A172 (cell line): ENCODE measurements around the gene RARA. TPM values are rescaled to one million over a fixed set of nuclear protein-coding genes. Genes with fewer than 3 reads are reported as not detected.
A peak's percentile ranks its signal among the peaks of the same experiment; 100 is the strongest.

Experiments used
- DNase-seq: peaks from one replicate; pipeline ENCODE4 v3.0.0-alpha.2; 2015; ENCODE audit warnings: low spot score
- total RNA-seq: library from RNA; depleted of rRNA; stranded (reverse); fragments of >200 nt; shearing (Covaris generic); gene quantifications from 2 replicates; pipeline ENCODE4 v1.2.3, GENCODE V29; 2014; rRNA removed

Gene RARA
- total RNA-seq = 13.7 and 33.2 TPM in 2 replicates

- no peak for DNase-seq
Observed at GRCh38 chr17:40309031-40309948, at the start of gene RARA. Gene RARA, plus strand, starts transcription at chr17:40309180. Its CDS starts 22,039 bp downstream, at chr17:40331219.

- DNase-seq = no peak
Observed at GRCh38 chr17:40259505-40259904, 49.5 kb upstream of the RARA start.

- no peak for DNase-seq
Observed at GRCh38 chr17:40260528-40260927, 48.5 kb upstream of the RARA start.

GRCh38 chr17:40264458-40265185 is 44.4 kb upstream of the RARA start:
- no peak for DNase-seq

- DNase-seq = no peak
Observed at GRCh38 chr17:40265337-40265736, 43.6 kb upstream of the RARA start.

GRCh38 chr17:40266882-40267281 is 42.1 kb upstream of the RARA start:
- no peak for DNase-seq

GRCh38 chr17:40268141-40268712 is 40.8 kb upstream of the RARA start:
- no peak for DNase-seq

- DNase-seq = no peak
Observed at GRCh38 chr17:40278414-40278813, 30.6 kb upstream of the RARA start.

- no peak for DNase-seq
Observed at GRCh38 chr17:40279402-40279801, 29.6 kb upstream of the RARA start.

- DNase-seq = peak; percentile 78
Observed at GRCh38 chr17:40281663-40282062, 27.3 kb upstream of the RARA start.

- DNase-seq = peak; percentile 98
Observed at GRCh38 chr17:40283662-40284061, 25.3 kb upstream of the RARA start.

GRCh38 chr17:40284085-40284713 is 24.8 kb upstream of the RARA start:
- peak; percentile 79 for DNase-seq

- no peak for DNase-seq
Observed at GRCh38 chr17:40286473-40286872, 22.5 kb upstream of the RARA start.

- DNase-seq = no peak
Observed at GRCh38 chr17:40287159-40287493, 21.9 kb upstream of the RARA start.

GRCh38 chr17:40287494-40288369 is 21.2 kb upstream of the RARA start, which contains the start of gene CDC6:
Gene CDC6, plus strand, starts transcription at chr17:40287879. Its CDS starts 1,542 bp downstream, at chr17:40289421.
- DNase-seq = peak; percentile 99

- peak; percentile 84 for DNase-seq
Observed at GRCh38 chr17:40290629-40291280, 18.2 kb upstream of the RARA start.

GRCh38 chr17:40291281-40291664 is 17.7 kb upstream of the RARA start:
- DNase-seq = no peak

- no peak for DNase-seq
Observed at GRCh38 chr17:40293363-40293762, 15.6 kb upstream of the RARA start.

- DNase-seq = no peak
Observed at GRCh38 chr17:40295488-40296436, 13.2 kb upstream of the RARA start.
